ENCODE data around the gene PTPRN2.

DNA sequence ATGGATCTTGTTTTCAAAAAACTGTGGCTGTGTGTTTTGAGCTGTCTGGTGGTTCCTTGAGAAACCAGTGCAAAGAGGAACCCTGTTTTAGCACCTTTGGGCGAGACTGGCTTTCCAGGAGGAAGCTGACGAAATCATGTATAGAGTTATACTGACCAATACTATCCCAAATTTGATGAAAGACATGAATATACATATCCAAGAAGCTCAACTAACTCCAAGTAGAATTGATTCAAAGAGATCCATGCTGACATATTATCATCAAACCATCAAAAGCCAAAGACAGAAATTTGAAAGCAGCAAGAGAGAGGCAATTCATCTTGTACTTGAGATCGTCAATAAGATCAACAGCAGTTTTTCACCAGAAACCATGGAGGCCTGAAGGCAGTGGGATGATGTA is 640.1 kb downstream of the PTPRN2 start:
- TF ChIP-seq, protein P1, sequence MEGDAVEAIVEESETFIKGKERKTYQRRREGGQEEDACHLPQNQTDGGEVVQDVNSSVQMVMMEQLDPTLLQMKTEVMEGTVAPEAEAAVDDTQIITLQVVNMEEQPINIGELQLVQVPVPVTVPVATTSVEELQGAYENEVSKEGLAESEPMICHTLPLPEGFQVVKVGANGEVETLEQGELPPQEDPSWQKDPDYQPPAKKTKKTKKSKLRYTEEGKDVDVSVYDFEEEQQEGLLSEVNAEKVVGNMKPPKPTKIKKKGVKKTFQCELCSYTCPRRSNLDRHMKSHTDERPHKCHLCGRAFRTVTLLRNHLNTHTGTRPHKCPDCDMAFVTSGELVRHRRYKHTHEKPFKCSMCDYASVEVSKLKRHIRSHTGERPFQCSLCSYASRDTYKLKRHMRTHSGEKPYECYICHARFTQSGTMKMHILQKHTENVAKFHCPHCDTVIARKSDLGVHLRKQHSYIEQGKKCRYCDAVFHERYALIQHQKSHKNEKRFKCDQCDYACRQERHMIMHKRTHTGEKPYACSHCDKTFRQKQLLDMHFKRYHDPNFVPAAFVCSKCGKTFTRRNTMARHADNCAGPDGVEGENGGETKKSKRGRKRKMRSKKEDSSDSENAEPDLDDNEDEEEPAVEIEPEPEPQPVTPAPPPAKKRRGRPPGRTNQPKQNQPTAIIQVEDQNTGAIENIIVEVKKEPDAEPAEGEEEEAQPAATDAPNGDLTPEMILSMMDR (IDR thresholded peaks at IDR 0.05): no peak
- TF ChIP-seq POLR2A (IDR thresholded peaks at IDR 0.05) (no peak), POLR2AphosphoS5 (IDR thresholded peaks at IDR 0.05) (no peak)

Data from sigmoid colon (tissue), 4 donors.